Measurements from ENCODE around the gene COL1A2. TPM values are rescaled to one million over a fixed set of nuclear protein-coding genes. Genes with fewer than 3 reads are reported as not detected.
A peak's percentile ranks its signal among the peaks of the same experiment; 100 is the strongest.

COL1A2 gene
- total RNA-seq, 1 donor from 2014 or later = 4,115 TPM

DNA sequence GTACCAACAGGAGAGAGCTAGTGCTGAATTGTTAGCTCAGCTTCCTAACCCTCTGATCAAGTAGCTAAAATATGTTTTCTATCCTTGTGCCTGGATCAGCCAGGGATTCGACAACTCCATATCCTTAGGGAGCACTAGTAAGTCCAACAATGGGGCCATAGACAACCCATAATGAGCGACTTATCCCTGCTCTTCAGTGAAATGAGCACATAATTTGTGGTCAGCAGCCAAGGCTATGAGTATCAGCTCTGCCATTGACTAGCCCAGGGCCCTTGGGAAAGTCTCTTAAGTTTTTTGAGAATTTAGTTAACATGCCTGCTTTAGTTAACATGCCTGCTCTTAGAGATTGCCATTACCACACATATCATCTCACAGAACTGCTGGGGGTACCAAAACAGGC lies 39.3 kb downstream of the COL1A2 start:
- no peak for DNase-seq

DNA sequence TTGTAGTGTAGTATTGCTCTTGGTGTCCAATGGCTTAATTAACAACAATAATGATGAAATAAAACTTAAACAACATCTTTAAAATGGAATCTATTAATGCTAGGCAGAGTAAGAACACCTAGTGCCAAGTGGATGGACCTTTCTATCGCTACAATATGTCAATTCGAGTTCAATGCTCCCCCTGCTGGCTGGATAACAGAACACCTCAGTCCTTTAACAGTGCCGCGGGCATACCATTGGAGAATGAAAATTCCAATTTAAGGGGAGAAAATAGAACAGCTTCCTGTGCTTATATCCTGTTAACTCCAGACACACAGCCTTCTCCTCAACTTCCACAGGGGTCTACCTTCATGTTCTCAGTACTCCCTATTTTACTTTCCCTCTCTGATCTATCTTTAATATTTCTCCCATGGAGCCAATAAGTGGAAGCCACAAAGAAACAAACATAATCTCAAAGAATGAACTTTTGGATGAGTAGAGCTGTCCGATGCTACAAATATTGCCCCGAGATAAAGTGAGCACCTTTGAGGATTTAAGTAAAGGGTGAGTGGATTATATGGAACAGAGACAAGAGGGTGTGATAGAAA lies 41.4 kb downstream of the COL1A2 start:
- peak; percentile 88 for DNase-seq

DNA sequence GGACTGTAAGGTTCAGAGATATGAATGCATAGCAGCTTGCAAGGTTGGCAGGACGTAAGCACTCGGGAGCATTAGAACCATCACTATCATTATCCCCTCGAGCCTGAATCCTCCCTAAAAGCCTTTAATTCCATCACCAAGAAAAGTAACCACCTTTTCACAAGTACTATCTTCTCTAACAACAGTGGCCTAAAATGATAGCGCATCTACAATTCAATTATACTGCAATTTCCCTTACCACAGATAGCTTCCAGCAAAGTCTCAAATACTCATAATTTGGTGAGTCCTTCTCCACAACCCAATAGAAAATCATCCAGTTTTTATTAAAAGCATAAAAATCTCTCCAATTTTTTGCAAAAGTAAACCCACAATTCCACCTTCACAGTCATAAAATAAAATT lies 42.0 kb downstream of the COL1A2 start:
- no peak for DNase-seq

- peak; percentile 19 for DNase-seq
These were observed 45.2 kb downstream of the COL1A2 start for GRCh38 chr7:94439893-94440381.

DNA sequence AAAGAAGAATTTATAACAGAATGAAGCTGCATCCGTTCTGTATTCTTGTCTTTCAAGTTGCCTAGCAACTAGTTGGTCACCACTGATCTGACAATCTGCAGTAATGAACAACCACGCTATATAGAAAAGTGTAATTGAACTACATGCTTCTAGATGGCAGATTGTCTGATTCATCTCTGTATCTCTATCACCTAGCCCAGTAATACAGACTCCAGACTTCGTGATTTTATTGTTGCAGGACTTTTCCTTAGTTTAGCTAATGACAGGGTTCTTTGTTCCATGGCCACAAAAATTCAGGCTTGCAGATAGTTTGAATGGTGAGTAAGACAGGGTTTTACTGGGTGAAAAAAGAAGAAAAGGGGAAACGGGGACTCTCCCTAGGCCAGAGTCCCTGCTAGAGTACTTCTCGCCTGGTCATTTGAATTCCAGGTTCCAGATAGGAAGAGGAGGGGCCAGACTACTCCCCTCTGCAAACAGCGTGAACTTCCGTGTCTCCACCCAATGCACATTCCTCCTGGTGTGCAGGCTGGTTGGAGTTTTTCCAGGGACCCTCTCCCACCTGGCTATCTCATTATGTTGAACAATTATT lies 45.9 kb downstream of the COL1A2 start:
- no peak for DNase-seq

- DNase-seq = no peak
These were observed 46.4 kb downstream of the COL1A2 start for GRCh38 chr7:94441138-94441537.

- DNase-seq = peak; percentile 61
These were observed 47.9 kb downstream of the COL1A2 start for GRCh38 chr7:94442639-94443038.

- peak; percentile 55 for DNase-seq
These were observed 50.1 kb downstream of the COL1A2 start for GRCh38 chr7:94444813-94445212.

- no peak for DNase-seq
These were observed 51.0 kb downstream of the COL1A2 start for GRCh38 chr7:94445696-94446194.

- DNase-seq = no peak
These were observed 51.6 kb downstream of the COL1A2 start for GRCh38 chr7:94446308-94446707.

- DNase-seq = peak; percentile 80
These were observed 54.5 kb downstream of the COL1A2 start for GRCh38 chr7:94449151-94449725.

DNA sequence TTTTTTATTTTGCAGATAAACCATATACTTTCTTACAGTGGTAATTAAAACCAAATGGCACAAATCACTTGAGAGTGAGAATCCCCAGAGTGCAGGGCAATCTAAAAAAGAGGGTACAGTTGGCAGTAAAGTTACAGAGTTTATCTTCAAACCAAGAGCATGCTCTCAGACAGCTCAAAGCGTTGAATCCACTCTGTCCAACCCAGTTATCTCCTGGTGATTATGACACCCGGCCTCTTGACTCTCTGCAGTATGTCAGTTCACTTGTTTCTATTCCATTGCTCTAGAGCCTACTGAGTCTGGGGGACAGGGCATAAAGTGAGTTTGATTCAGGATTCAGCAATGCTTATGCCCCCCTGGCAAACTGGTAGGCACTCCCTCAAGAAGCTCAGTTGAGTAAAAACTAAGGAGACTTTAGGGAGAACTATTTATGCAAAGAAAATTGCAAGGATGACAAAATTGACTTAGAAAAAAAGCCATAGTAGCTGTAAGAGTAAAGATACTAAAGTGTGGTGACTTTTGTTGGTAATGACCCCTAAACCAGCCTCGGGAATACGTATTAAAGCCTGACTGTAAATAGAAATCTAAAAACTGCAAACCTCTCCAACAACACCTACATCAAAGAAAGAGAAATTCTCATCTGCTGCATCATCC lies 55.5 kb downstream of the COL1A2 start:
- DNase-seq = no peak

DNA sequence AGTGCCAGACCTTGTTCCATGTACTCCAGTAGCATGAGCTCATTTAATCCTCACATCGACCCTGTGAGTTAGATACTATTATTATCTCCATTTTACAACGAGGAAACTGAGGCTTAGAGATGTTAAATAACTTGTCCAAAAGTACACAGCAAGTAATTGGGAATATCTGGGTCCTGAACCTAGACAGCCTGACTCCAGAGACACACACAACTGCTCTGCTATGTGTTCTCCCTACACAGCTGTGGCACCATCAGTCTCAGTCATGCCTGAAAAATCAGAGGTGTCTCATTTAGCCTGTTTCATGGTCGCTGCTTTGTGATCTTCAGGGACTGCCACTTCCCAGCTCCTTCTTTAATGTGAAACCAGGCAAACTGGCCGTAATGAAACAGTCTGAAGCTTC lies 56.5 kb downstream of the COL1A2 start:
- DNase-seq = peak; percentile 66

DNA sequence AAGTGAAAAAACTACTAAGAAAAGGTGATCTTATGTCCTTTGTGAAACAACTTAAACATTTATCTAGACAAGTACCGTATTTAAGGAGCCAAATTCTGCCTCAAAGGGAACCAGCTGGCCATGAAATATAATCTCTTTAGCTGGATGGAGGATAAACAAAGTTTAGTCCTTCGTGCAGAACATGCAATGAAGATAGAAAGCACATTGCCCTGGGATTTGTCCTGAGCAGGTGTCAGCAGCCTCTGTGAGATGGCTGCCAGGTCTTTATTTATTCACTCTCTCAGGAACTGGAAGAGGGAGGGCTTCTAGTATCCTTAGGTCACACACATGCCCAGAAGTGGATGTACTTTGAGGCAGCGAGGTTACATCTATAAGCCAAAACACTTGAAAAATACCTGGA lies 57.5 kb downstream of the COL1A2 start:
- peak; percentile 96 for DNase-seq

DNA sequence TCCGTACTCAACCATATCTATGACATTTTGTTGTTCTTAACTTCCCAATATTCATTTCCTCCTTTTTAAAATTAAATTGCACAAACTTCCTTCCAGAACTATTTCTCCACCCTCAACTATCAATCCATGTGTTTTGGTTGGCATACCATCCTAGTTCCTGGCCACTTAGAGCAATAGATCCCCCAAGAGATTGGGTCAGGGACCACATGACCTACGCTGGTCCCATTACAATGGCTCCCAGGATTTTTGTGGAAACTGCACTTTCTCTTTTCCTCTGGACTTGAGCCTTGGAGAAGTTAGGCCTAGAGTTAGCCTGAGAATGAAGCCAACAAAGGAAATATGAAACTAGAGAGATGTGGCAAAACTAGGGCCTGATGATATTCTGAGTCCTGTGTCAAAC lies 59.2 kb downstream of the COL1A2 start:
- DNase-seq = no peak

- no peak for DNase-seq
These were observed 63.3 kb downstream of the COL1A2 start for GRCh38 chr7:94458041-94458440.

GRCh38 chr7:94466516-94466915 lies 71.8 kb downstream of the COL1A2 start:
- DNase-seq = no peak

GRCh38 chr7:94471604-94472003 lies 76.9 kb downstream of the COL1A2 start:
- no peak for DNase-seq

DNA sequence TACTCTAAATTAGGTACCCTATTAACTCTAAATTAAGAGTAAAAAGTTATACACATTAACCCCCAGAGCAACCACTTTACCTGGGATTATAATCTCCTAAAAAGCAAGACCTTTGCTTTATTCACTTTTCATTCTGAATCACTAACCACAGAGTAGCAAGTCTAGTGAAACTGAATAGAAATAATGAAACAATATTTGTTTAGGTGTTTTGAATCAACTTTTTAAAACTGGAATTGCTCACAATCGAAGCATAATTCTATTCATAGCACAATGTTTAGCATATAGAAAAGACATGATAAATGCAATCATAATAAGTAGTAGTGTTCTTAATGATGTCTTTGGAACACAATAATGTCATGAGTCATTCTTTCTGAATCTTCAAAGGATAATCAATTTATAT lies 77.9 kb downstream of the COL1A2 start:
- DNase-seq = no peak

DNA sequence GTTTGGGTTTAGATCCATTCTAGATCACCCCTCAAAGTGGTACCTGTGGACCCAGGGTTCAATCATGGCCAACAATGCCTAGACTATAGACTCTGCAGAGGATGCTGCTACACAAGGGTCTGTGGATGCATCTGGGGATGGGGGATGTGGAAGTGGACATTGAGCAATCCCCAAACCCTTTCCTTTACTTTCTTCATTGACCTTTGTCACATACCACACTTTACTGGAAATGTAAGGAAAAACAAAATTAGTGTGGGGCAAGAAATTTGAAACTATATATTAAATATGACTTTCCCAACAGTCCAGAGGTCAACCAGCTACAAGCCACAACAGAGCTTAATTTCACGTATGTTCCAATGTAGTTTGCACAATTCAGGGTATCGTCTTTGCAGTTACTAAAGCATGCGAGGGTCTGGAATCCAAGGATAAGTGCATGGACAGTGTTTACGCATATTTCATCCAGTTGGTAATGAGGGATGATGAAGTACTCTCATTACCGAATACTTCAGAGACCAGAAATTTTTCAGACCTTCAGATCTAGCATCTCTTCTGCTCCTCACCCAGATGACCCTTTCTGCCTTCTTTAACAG lies 81.7 kb downstream of the COL1A2 start:
- DNase-seq = no peak

- DNase-seq = no peak
These were observed 83.2 kb downstream of the COL1A2 start for GRCh38 chr7:94477878-94478277.

DNA sequence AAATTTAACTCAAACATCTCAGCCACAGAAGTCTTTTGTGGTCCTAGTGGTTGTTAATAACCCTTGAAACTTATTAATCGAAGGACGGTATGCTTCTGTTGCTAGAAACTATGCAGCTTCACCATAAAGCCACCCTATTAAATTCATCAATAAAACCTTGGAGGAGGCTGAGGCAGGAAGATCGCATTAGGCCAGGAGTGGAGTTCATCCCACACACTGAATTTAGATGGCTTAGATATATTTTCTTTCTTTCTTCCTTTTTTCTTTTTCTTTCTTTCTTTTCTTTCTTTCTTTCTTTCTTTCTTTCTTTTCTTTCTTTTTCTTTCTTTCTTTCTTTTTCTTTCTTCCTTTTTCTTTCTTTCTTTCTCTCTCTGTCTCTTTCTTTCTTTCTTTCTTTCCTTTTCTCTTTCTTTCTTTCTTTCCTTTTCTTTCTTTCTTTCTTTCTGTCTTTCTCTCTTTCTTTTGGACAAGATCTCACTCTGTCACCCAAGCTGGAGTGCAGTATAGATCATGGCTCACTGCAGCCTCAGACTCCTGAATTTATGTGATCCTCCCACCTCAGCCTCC lies 84.0 kb downstream of the COL1A2 start:
- DNase-seq = no peak
